Gastroesophageal sphincter (tissue), 3 donors: Measurements from ENCODE around the gene UBXN6.

Source experiments
- CTCF ChIP-seq, 4 experiments: fragments of 200-600 bp in 2 of 4; fragments of 450-650 bp in 2 of 4; sonication (generic) in 1 of 4; IDR thresholded peaks; one replicate each; pipeline ENCODE4 v1.5.1; 2017 to 2019; ENCODE audit warnings: antibody characterized with exemption in 4 of 4, mild to moderate bottlenecking in 2 of 4, moderate library complexity in 2 of 4
- POLR2A ChIP-seq, 2 donors: fragments of 450-650 bp; IDR thresholded peaks; one replicate each; pipeline ENCODE4 v1.6.1; 2017; ENCODE audit warnings: antibody characterized with exemption in 2 of 2, mild to moderate bottlenecking in 2 of 2, moderate library complexity in 1 of 2

- no peak for TF ChIP-seq CTCF (IDR thresholded peaks at IDR 0.05)
- no peak for TF ChIP-seq POLR2A (IDR thresholded peaks at IDR 0.05)
Observed at GRCh38 chr19:4428326-4428975, 29.1 kb downstream of the UBXN6 start.
